ENCODE data around the gene NLRP14. TPM values are rescaled to one million over a fixed set of nuclear protein-coding genes. Genes with fewer than 3 reads are reported as not detected.

NLRP14 gene
- total RNA-seq, 1 donor from 2014 or later, result 0.05 TPM

DNA sequence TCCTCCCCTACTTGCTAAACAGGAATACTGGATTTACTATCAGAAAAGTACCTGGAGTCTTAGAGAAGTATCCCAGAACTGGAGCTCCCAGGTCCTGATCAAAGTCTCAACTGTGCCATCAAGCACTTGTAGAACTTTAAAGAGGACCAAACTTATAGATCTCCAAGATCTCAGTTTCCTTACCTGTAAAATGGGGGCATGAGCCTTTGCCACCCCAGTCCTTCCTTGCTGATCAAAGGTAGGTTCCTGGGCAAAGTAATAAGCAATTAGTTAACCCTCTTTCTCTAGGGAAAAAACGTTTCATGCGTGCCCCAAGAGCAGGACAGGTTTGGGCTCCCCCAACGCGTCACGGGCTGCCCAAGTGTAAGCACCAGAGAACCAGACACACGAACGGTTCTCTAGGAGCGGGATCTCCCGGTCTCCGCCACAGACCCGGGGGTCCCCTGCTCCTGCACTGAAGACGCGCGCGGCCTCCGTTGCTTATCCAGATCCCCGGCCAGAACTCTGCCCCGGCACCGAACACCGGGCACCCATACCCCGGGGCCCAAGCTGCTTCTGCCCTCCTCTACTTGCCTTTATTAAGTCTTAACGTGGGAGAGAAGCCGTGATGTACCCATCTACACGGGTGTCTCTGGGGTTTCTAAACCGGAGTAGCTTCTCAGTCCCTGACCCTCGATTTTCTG lies 638 bp upstream of the NLRP14 start:
- H3K4me1 Mint-ChIP-seq (ENCODE audit: low read depth), result no peaks in the 10 kb centered on the region
- H3K27ac Mint-ChIP-seq, result no peak overlapping the region
- intact Hi-C loops (cut with micrococcal nuclease), result no loop called here
- H3K4me3 Mint-ChIP-seq, result peak overlapping the region; percentile 31
- no peaks in the 10 kb centered on the region for H3K36me3 Mint-ChIP-seq (ENCODE audit: low read depth)
- no peak for DNase-seq (ENCODE audit: low spot score)
- peaks cover 24% of the 10 kb centered on the region for H3K27me3 Mint-ChIP-seq (ENCODE audit: insufficient read depth)
- H3K9me3 Mint-ChIP-seq, result no peaks in the 10 kb centered on the region

DNA sequence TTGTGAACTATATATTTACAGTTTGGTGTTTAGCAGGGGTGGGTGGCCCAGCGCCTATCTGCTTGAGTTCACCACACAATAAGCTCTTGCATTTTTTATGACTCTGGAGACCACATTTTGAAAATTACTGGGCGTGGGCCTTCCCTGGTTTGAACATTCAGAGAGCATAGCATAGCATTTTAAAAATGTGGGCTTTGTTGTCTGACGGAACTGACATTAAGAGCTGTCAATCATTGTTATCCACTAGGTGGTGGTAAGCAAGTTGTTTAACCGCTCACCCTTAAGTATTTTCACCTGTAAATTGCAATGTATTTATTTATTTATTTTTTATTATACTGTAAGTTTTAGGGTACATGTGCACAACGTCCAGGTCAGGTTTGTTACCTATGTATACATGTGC lies 1.0 kb downstream of the NLRP14 start:
- DNase-seq (ENCODE audit: low spot score), result no peak
- Mint-ChIP-seq H3K4me1 (ENCODE audit: low read depth) (no peaks in the 10 kb centered on the region), H3K36me3 (ENCODE audit: low read depth) (no peaks in the 10 kb centered on the region), H3K4me3 (no peak overlapping the region), H3K27ac (no peak overlapping the region), H3K27me3 (ENCODE audit: insufficient read depth) (peaks cover 27% of the 10 kb centered on the region), H3K9me3 (no peaks in the 10 kb centered on the region)
- intact Hi-C loops (cut with micrococcal nuclease), result no loop called here

- no peaks in the 10 kb centered on the region for H3K36me3 Mint-ChIP-seq (ENCODE audit: low read depth)
- H3K9me3 Mint-ChIP-seq, result no peaks in the 10 kb centered on the region
- H3K27me3 Mint-ChIP-seq (ENCODE audit: insufficient read depth), result peaks cover 5% of the 10 kb centered on the region
- H3K27ac Mint-ChIP-seq, result no peak overlapping the region
- H3K4me3 Mint-ChIP-seq, result no peak overlapping the region
- intact Hi-C loops (cut with micrococcal nuclease), result no loop called here
- no peak for DNase-seq (ENCODE audit: low spot score)
- H3K4me1 Mint-ChIP-seq (ENCODE audit: low read depth), result no peaks in the 10 kb centered on the region
These were observed 7.9 kb downstream of the NLRP14 start for GRCh38 chr11:7028141-7028540.

DNA sequence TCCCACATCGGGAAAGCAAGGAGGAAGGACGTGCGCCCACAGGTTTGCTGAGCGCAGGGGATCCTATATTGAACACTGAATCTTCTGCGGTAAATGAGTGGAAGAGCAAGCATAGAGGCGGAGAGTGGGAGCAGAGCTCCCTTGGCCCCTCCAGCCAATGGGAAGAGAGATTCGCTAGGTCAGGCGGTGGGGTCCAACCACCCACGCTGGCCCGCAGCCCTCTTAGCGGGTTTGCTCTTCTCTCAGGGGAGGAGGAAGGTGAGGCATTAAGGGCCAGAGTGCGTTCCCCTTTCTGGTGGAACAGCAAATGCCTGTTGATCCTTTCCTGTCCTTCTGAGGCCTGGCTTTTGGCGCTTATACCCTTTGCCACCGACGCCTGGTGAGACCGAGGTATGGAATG lies 10.6 kb downstream of the NLRP14 start:
- Mint-ChIP-seq H3K9me3 (no peaks in the 10 kb centered on the region), H3K27ac (no peak overlapping the region), H3K4me1 (ENCODE audit: low read depth) (no peaks in the 10 kb centered on the region), H3K27me3 (ENCODE audit: insufficient read depth) (peaks cover 3% of the 10 kb centered on the region), H3K36me3 (ENCODE audit: low read depth) (no peaks in the 10 kb centered on the region), H3K4me3 (no peak overlapping the region)
- DNase-seq (ENCODE audit: low spot score), result no peak
- intact Hi-C loops (cut with micrococcal nuclease), result no loop called here

DNA sequence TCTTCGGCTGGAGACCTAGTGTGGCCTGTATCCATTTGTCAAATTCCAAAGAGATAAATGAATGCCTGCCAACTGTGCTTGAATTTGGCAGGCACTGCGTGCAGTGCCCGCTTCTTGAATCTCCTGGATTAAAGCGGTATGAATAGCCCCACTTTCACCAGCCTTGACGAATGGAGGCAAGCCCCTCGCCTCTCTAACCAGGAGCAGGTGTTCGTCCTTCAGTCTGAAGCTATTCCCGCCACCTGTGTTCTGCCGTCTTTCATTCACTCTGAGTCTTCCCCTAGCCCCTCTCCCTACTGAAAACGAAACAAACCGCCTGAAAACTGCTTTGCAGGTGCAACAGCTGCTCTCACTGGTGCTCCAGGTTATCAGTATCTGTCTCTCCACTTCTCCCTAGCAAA lies 11.2 kb downstream of the NLRP14 start:
- Mint-ChIP-seq H3K4me3 (no peak overlapping the region), H3K27ac (no peak overlapping the region)

GRCh38 chr11:7032692-7033091 lies 12.4 kb downstream of the NLRP14 start:
- DNase-seq (ENCODE audit: low spot score), result no peak
- H3K27me3 Mint-ChIP-seq (ENCODE audit: insufficient read depth), result peaks cover 1% of the 10 kb centered on the region
- intact Hi-C loops (cut with micrococcal nuclease), result no loop called here
- no peaks in the 10 kb centered on the region for H3K36me3 Mint-ChIP-seq (ENCODE audit: low read depth)
- no peak overlapping the region for H3K4me3 Mint-ChIP-seq
- no peaks in the 10 kb centered on the region for H3K9me3 Mint-ChIP-seq
- no peak overlapping the region for H3K27ac Mint-ChIP-seq
- no peaks in the 10 kb centered on the region for H3K4me1 Mint-ChIP-seq (ENCODE audit: low read depth)

More for the DNA sequence above, 11.2 kb downstream of the NLRP14 start:
- no peaks in the 10 kb centered on the region for H3K9me3 Mint-ChIP-seq
- no peaks in the 10 kb centered on the region for H3K36me3 Mint-ChIP-seq (ENCODE audit: low read depth)
- intact Hi-C loops (cut with micrococcal nuclease), result no loop called here
- H3K27me3 Mint-ChIP-seq (ENCODE audit: insufficient read depth), result peaks cover 1% of the 10 kb centered on the region
- H3K4me1 Mint-ChIP-seq (ENCODE audit: low read depth), result no peaks in the 10 kb centered on the region
- DNase-seq (ENCODE audit: low spot score), result no peak

- no peaks in the 10 kb centered on the region for H3K9me3 Mint-ChIP-seq
- H3K36me3 Mint-ChIP-seq (ENCODE audit: low read depth), result no peaks in the 10 kb centered on the region
- no peak for DNase-seq (ENCODE audit: low spot score)
- H3K4me3 Mint-ChIP-seq, result no peak overlapping the region
- no peaks in the 10 kb centered on the region for H3K4me1 Mint-ChIP-seq (ENCODE audit: low read depth)
- H3K27ac Mint-ChIP-seq, result no peak overlapping the region
- no peaks in the 10 kb centered on the region for H3K27me3 Mint-ChIP-seq (ENCODE audit: insufficient read depth)
- intact Hi-C loops (cut with micrococcal nuclease), result no loop called here
These were observed 13.7 kb downstream of the NLRP14 start for GRCh38 chr11:7034019-7034418.

DNA sequence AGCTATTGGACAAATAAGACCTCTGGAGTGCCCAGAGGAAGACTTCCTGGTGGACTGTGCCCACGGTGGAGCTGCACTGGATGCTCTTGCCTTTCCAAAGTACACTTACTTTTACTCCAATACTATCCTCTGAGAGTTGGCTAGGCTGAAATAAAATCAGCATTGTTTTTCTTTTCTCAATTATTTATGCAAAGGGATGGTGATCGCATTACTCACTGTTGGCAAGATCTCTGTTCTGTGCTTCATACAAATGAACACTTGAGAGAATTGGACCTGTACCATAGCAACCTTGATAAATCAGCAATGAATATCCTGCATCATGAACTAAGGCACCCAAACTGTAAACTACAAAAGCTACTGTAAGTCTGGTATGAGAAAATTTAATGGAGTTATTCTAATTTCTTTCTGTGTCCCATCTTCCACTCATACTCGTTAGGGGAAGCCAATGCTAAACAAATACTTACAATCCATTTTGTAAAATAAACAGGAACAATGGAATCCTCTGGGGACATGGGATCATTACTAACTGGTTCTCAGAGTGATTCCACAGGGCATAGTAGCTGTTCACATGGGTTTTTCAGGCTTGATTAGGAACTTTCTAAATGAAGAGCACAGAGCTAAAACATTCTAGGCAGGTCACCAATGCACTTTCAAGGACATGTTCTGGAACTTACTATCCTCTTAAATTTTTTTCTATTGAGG lies 26.3 kb downstream of the NLRP14 start:
- intact Hi-C loops (cut with micrococcal nuclease), result no loop called here
- no peak overlapping the region for H3K27ac Mint-ChIP-seq
- no peaks in the 10 kb centered on the region for H3K4me1 Mint-ChIP-seq (ENCODE audit: low read depth)
- H3K9me3 Mint-ChIP-seq, result no peaks in the 10 kb centered on the region
- H3K36me3 Mint-ChIP-seq (ENCODE audit: low read depth), result no peaks in the 10 kb centered on the region
- no peaks in the 10 kb centered on the region for H3K27me3 Mint-ChIP-seq (ENCODE audit: insufficient read depth)
- H3K4me3 Mint-ChIP-seq, result no peak overlapping the region
- no peak for DNase-seq (ENCODE audit: low spot score)

DNA sequence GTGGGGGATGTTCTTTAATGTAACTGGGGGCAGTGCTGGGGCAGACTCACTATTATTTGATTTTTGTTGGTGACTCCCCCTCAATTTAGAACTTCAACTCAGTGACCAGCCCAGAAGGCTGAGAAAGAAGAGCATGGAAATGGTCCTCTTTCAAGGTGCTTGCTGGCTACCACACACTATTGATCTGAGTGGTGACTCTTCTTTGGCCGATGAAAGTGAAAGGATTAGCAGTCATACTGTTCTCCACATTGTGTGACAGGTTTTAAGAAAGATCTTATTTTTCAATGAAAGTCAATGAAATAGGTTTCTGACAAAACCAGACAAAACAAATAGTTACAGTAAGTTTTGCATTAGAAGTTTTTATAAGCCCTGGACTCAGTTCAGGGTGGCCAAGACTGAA lies 29.9 kb downstream of the NLRP14 start:
- no peak for DNase-seq (ENCODE audit: low spot score)
- Mint-ChIP-seq H3K4me1 (ENCODE audit: low read depth) (no peaks in the 10 kb centered on the region), H3K36me3 (ENCODE audit: low read depth) (no peaks in the 10 kb centered on the region), H3K9me3 (no peaks in the 10 kb centered on the region), H3K27ac (no peak overlapping the region), H3K4me3 (no peak overlapping the region), H3K27me3 (ENCODE audit: insufficient read depth) (no peaks in the 10 kb centered on the region)
- intact Hi-C loops (cut with micrococcal nuclease), result no loop called here

DNA sequence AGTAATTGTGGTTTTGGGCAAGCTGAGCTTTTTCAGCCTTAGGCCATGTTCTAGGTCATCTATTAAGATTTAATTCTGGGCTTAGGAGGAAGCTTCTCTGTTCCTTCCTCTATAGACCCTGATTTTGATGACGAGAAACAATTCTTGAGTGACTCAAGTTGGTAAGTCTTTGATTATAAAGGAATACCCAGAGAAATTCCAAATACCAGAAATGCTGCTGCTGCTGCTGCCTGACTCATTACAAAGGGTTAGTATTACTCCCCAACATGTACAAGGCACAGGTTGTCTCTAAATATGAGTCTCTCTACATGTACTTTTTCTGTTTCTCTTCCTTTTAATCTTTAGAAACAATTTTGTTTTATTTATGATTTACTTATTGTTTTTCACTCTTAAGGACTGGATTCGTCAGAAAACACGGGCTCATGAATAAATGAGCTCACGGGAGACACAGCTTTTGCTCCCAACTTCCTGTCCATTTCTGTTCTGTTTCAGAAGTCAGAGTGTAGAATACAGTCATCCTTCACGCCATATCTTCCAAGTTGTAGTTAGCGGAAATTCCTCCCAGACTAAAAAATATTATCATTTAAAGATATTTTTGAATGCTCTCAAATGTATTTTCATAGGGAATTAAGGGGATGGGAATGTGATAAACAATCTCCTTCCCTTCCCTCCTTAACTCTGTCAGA lies 36.7 kb downstream of the NLRP14 start:
- intact Hi-C loops (cut with micrococcal nuclease), result no loop called here
- Mint-ChIP-seq H3K27ac (no peak overlapping the region), H3K9me3 (no peaks in the 10 kb centered on the region)

DNA sequence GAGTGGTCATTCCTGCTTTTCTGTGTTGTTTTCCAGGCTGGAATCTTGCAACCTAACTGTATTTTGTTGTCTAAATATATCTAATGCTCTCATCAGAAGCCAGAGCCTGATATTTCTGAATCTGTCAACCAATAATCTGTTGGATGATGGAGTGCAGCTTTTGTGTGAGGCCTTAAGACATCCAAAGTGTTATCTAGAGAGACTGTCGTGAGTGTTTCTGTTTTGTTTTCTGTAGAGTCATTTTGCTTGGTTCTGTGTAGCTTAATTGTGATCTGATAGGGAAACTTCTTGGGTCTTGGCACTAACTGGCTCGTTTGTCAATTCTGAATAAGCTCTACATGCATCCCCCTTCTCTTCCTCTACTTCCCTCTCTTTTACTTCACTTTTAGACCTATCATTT lies 37.4 kb downstream of the NLRP14 start:
- Mint-ChIP-seq H3K27ac (no peak overlapping the region), H3K9me3 (no peaks in the 10 kb centered on the region), H3K4me3 (no peak overlapping the region), H3K27me3 (ENCODE audit: insufficient read depth) (no peaks in the 10 kb centered on the region), H3K36me3 (ENCODE audit: low read depth) (no peaks in the 10 kb centered on the region), H3K4me1 (ENCODE audit: low read depth) (no peaks in the 10 kb centered on the region)
- DNase-seq (ENCODE audit: low spot score), result no peak
- intact Hi-C loops (cut with micrococcal nuclease), result no loop called here

More for the DNA sequence above, 36.7 kb downstream of the NLRP14 start:
- no peak overlapping the region for H3K4me3 Mint-ChIP-seq
- no peaks in the 10 kb centered on the region for H3K27me3 Mint-ChIP-seq (ENCODE audit: insufficient read depth)
- no peaks in the 10 kb centered on the region for H3K4me1 Mint-ChIP-seq (ENCODE audit: low read depth)
- no peaks in the 10 kb centered on the region for H3K36me3 Mint-ChIP-seq (ENCODE audit: low read depth)
- no peak for DNase-seq (ENCODE audit: low spot score)

DNA sequence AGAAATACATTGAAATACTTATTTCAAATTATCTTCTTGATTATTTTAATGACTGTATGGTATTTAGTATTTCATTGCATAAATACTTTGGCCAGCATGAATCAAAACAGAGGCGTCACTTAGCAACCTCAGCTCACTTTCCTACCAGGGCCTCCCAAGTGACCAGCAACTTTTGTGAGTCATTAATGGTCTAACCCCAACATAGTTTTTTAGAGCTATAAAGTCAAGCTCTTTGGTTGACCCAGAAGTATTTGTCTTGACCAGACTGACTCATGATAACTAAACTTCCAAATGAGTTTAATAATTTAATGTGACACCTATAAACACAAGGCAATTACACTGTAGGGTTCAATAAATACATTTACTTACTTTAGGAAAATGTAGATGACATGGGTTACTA lies 40.6 kb downstream of the NLRP14 start:
- no peak overlapping the region for H3K27ac Mint-ChIP-seq
- DNase-seq (ENCODE audit: low spot score), result no peak
- no peaks in the 10 kb centered on the region for H3K9me3 Mint-ChIP-seq
- no peaks in the 10 kb centered on the region for H3K36me3 Mint-ChIP-seq (ENCODE audit: low read depth)
- H3K4me1 Mint-ChIP-seq (ENCODE audit: low read depth), result no peaks in the 10 kb centered on the region
- intact Hi-C loops (cut with micrococcal nuclease), result no loop called here
- no peak overlapping the region for H3K4me3 Mint-ChIP-seq
- H3K27me3 Mint-ChIP-seq (ENCODE audit: insufficient read depth), result no peaks in the 10 kb centered on the region

- no peaks in the 10 kb centered on the region for H3K9me3 Mint-ChIP-seq
- peaks cover 2% of the 10 kb centered on the region for H3K27me3 Mint-ChIP-seq (ENCODE audit: insufficient read depth)
- H3K36me3 Mint-ChIP-seq (ENCODE audit: low read depth), result no peaks in the 10 kb centered on the region
- intact Hi-C loops (cut with micrococcal nuclease), result no loop called here
- DNase-seq (ENCODE audit: low spot score), result no peak
- H3K27ac Mint-ChIP-seq, result no peak overlapping the region
- no peaks in the 10 kb centered on the region for H3K4me1 Mint-ChIP-seq (ENCODE audit: low read depth)
- no peak overlapping the region for H3K4me3 Mint-ChIP-seq
These were observed 42.3 kb downstream of the NLRP14 start for GRCh38 chr11:7062534-7062933.

Measured in activated T-helper 1 cell treated with anti-CD3 and anti-CD28 coated beads, Interleukin-12 subunit alpha, Interleukin-12 subunit beta, Interleukin-2, Interleukin-4 antibody, amounts not matched to agents 30 ng/mL and 10 ng/mL and 1 ng/mL, durations not matched to agents 14 hours and 24 hours and 36 hours (primary cell).